Measurements from ENCODE around the gene PEAK3.
A peak's percentile ranks its signal among the peaks of the same experiment; 100 is the strongest.

PEAK3 gene

GRCh38 chr19:2315121-2315817 lies 33.3 kb upstream of the PEAK3 start:
- Histone ChIP-seq H3K4me3 (no peak overlapping the region), H3K27ac (peak overlapping the region in 1 of 2 donors; percentile 37)
- no peak for DNase-seq (ENCODE audit: low spot score)
- TF ChIP-seq CTCF (IDR thresholded peaks at IDR 0.05), result no peak

GRCh38 chr19:2312820-2313501 lies 31.0 kb upstream of the PEAK3 start:
- TF ChIP-seq CTCF (IDR thresholded peaks at IDR 0.05), result no peak
- no peak overlapping the region for H3K27ac ChIP-seq
- no peak for DNase-seq (ENCODE audit: low spot score)
- no peak overlapping the region for H3K4me3 ChIP-seq

- DNase-seq (ENCODE audit: low spot score), result no peak
- TF ChIP-seq CTCF (IDR thresholded peaks at IDR 0.05), result no peak
Measured at GRCh38 chr19:2311093-2311492, 29.1 kb upstream of the PEAK3 start.

GRCh38 chr19:2309734-2310362 lies 27.9 kb upstream of the PEAK3 start:
- Histone ChIP-seq H3K4me3 (no peak overlapping the region), H3K27ac (no peak overlapping the region)
- no peak for TF ChIP-seq CTCF (IDR thresholded peaks at IDR 0.05)
- DNase-seq (ENCODE audit: low spot score), result no peak

More at GRCh38 chr19:2311093-2311492, 29.1 kb upstream of the PEAK3 start:
- Histone ChIP-seq H3K27ac (no peak overlapping the region), H3K4me3 (no peak overlapping the region)

- TF ChIP-seq CTCF (IDR thresholded peaks at IDR 0.05), result no peak
- DNase-seq (ENCODE audit: low spot score), result no peak
- H3K4me3 ChIP-seq, result peak within 1 kb of the TSS; percentile 54
- no peak within 1 kb of the TSS for H3K27ac ChIP-seq
Measured at GRCh38 chr19:2308114-2308556, 26.2 kb upstream of the PEAK3 start, which contains the start of gene LINGO3. Gene LINGO3 (minus strand): TSS chr19:2308154. CDS start chr19:2291776, 16,378 bp downstream.

- DNase-seq (ENCODE audit: low spot score), result no peak
- no peak for TF ChIP-seq CTCF (IDR thresholded peaks at IDR 0.05)
- Histone ChIP-seq H3K27ac (no peak overlapping the region), H3K4me3 (peak overlapping the region; percentile 54)
Measured at GRCh38 chr19:2307518-2308012, 25.6 kb upstream of the PEAK3 start.

Measured in coronary artery (tissue), 2 donors.